Left kidney (tissue), 2 donors: ENCODE measurements around the gene RET. TPM values are rescaled to one million over a fixed set of nuclear protein-coding genes. Genes with fewer than 3 reads are reported as not detected.

Experiments
- DNase-seq: peaks from one replicate; pipeline ENCODE4 v3.0.0-alpha.2; 2013
- polyA plus RNA-seq: library from polyadenylated mRNA; unstranded; fragments of 120-200 nt; gene quantifications from one replicate; pipeline ENCODE4 v1.2.1, GENCODE V29; 2013; ENCODE audit not compliant: insufficient read length

RET gene
- polyA plus RNA-seq, 1 donor = 16.7 TPM

DNA sequence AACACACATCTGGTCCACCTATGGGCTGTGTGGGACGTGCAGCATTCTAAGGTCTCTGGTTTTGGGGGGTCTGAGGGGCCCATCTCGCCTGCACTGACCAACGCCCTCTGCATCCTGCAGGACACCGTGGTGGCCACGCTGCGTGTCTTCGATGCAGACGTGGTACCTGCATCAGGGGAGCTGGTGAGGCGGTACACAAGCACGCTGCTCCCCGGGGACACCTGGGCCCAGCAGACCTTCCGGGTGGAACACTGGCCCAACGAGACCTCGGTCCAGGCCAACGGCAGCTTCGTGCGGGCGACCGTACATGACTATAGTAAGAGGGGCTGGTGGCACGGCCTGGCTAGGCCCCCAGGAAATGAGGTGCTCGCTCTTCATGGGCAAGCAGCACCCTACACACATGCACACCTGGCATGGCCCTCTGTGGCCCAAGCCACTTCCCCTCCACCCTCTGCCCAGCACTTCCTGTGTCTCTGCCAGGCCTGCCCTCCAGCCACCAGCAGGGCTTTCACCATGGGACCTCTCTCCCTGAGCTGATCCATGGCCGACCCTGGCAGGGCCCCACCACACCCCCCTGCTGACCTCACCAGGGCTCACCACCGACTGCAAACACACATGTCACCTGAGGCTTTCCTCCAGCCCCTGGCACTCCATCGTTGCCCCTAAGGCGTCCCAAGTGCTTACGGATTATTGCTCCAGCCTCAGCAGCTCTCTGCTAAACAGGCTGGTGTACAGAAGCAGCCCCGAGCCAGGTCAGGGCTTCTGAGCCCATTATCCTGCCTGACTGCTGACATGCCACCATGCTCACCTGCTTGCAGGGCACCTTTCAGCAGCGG is 29.6 kb downstream of the RET start:
- DNase-seq = no peak

DNA sequence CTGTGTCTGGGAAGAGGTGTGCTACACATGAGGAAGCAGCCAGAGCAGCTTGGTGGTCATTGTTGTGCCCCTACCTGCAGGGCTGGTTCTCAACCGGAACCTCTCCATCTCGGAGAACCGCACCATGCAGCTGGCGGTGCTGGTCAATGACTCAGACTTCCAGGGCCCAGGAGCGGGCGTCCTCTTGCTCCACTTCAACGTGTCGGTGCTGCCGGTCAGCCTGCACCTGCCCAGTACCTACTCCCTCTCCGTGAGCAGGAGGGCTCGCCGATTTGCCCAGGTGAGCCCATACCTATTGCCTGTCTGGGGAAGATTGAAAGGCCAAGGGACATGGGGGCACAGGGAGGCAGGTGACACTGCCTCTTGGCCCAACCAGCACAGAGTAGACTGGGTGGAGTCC is 32.1 kb downstream of the RET start:
- DNase-seq = no peak

DNA sequence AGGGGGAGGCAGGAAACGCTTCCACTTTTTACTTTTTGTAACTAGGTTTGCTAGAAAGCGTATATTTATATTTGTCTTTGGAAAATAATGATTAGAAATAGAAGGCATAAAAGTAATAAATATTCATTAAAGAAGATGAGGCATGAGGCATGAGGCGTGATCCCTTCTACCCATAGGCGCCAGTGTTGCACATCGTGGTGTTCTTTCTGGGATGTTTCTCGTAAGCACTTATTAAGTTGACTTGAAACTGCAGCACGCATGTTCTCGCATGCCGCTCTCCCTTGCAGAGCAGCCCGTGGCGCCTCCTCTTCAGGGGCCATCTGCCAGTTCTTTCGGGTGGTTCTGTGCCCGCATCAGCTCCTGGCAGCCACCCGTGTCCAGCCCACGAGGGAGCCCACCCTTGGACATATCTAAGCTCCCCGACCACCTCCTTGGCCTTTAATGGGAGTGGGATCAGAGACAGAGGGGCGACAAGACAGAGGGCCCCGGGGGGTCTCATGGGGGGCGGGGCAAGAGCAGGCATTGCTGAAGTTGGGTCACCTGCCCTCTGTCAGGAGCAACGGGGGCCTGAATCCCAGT is 32.9 kb downstream of the RET start:
- no peak for DNase-seq

DNA sequence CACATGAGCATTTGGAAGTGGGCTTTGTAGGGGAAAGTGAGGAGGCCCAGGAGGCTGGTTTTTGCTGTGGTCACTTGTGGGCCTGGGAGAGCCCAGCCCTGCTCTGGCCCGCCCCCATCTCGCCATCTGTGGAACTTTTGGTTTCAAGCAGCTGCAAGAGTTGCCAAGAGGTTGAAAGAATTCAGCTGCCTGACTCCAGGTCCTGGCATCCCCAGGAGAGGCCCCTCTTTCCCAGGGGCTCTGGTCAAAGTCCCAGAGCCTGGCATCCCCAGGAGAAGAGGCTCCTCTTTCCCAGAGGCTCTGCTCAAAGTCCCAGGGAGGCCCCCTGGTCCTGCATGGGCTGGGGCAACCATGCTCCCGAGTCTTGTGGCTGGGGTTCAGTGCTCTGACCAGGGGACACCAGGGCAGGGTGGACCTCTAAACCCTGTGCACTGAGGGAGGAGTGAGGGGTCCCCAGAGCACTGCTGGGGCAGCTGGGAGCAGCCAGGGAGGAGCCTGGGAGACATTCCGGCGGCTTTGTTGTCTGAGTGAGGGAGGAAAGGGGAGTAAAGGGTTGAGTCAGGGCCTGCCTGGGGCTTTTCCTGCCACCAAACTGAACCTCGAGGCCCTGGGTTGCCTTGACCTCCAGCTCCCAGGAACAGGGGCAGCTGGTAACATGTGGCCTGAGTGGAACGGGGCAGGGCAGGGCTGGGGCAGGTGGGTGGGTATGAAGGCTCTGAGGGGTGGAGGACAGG is 33.6 kb downstream of the RET start:
- DNase-seq = peak; percentile 53

DNA sequence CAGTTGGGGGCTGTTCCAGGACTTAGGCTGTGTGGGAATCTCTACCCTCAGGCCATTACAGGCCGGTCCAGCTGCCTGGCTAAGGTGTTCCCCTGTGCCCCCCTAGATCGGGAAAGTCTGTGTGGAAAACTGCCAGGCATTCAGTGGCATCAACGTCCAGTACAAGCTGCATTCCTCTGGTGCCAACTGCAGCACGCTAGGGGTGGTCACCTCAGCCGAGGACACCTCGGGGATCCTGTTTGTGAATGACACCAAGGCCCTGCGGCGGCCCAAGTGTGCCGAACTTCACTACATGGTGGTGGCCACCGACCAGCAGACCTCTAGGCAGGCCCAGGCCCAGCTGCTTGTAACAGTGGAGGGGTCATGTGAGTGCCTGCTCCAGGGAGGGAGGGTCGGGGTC is 34.2 kb downstream of the RET start:
- DNase-seq = no peak

DNA sequence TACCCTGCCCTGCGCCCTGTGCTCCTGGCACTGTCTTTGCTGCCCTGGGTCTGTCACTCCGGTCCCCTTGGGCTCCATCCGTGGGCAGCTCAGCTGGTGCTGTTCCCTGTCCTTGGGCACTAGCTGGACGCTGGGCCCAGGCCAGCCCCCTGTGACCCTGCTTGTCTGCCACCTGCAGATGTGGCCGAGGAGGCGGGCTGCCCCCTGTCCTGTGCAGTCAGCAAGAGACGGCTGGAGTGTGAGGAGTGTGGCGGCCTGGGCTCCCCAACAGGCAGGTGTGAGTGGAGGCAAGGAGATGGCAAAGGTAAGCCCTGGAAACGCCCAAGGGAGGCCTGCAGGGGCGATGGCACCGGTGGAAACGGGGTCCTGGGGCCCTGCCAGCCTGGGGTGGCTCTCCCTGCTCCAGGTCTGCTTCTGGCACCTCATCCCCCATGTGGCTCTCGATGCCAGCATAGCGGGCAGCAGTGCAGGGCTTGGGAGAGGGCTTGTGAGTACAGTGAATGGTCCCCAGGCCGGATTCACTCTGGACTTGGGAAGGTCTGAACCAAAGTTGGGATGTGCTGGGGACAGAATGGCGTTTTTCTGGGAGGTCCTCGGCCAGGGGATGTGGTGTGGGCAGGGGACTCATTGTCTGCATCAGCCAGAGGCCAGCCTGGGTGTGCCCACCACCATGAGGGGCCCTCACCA is 35.2 kb downstream of the RET start:
- DNase-seq = no peak

DNA sequence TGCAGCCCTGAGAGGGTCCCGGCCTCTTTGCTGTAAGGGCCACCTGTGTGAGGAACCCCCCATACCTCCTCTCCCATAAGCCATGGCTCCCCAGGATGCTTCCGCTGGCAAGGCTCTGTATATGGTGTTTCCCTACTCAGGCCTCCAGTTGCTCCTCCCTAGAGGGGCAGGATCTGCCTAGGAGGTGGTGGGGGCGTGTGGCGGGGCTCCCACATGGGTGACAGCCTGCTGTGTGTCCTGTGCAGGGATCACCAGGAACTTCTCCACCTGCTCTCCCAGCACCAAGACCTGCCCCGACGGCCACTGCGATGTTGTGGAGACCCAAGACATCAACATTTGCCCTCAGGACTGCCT is 35.7 kb downstream of the RET start:
- DNase-seq = no peak

DNA sequence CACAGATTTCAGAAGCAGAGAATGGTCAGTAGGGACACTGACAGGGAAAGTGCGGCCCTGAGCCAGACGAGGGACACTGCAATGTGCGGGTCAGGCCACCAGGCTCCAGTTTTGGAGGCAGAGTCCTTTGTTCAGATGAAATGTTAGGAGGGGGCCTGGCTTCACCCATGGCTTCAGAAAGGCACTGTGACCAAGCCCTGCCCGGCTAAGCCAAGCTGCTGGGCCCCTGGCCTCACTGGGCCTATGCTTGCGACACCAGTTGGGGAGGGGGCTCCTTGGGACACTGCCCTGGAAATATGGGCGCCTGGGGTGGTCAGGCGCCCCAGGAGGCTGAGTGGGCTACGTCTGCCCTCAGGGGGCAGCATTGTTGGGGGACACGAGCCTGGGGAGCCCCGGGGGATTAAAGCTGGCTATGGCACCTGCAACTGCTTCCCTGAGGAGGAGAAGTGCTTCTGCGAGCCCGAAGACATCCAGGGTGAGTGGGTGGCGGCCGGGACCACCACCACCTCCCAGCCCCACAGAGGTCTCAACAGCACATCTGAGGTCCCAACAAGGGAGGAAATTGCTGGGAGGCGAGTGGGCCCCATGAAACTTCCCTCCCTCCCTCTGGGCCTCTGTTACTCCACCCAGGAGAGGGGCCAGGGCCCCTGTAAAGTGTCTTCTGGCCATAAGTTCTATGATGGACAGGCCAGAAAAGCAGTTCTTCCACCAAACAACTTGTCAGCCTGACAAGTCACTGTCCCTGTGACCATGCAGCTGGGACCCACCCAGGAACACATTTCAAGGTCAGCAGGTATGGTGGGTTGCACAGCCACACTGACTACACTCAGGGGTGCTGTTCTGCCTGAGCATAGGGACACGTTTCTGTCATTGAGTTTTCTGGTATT is 36.6 kb downstream of the RET start:
- DNase-seq = no peak

DNA sequence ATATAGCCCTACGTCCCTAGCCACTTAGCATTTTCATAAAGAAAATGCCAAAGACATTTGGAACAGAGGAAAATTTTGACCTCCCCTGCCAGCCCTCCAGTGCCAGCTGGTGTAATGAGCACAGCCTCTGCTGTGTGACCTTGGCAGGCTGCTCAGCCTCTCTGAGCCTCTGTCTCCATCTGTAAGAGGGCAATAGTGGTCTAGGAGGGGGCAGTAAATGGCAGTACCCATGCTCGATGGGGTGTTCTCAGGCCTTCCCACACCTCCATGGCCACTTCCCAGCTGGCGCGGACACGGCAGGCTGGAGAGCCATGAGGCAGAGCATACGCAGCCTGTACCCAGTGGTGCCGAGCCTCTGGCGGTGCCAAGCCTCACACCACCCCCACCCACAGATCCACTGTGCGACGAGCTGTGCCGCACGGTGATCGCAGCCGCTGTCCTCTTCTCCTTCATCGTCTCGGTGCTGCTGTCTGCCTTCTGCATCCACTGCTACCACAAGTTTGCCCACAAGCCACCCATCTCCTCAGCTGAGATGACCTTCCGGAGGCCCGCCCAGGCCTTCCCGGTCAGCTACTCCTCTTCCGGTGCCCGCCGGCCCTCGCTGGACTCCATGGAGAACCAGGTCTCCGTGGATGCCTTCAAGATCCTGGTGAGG is 37.3 kb downstream of the RET start:
- DNase-seq = no peak

DNA sequence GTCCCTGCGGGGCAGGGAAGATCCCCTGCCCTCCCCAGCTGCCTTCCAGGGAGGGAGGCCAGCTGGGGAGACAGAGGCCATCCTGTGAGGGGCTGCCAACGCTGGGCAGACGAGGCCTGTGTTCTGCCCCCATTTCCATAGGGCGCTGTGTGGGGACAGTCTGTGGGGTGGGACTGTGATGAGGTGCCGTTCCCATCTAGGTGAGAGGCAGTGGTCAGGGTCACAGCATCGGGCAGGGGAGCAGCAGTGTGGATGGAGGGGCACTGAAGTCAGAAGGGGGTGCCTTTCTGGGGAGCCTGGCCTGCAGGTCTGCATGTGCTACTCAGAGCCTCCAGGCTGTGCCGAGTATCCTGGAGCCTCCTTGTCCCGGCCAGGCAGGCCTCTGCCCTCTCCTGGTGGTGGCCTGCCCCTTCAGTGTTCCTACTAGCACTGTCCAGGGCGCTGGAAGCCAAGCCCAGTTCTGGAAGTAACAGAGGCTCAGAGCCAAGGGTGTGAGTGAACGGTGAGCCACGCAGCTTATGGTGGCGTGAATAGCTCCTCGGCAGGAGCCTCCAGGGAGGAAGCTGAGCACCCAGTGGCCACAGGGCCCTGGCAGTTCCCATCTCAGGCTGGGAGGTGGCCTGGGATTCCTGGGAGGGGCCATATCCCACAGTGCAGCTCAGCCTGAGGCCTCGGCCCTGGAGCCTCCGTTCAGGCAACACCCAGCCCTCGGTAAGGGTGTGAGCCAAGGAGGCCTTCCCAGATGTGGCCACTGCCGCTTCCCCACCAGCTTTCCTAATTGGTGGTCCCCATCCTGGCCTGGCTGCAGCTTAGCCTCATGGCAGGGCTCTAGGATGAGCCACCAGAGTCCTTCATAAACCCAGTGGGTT is 38.1 kb downstream of the RET start:
- no peak for DNase-seq

DNA sequence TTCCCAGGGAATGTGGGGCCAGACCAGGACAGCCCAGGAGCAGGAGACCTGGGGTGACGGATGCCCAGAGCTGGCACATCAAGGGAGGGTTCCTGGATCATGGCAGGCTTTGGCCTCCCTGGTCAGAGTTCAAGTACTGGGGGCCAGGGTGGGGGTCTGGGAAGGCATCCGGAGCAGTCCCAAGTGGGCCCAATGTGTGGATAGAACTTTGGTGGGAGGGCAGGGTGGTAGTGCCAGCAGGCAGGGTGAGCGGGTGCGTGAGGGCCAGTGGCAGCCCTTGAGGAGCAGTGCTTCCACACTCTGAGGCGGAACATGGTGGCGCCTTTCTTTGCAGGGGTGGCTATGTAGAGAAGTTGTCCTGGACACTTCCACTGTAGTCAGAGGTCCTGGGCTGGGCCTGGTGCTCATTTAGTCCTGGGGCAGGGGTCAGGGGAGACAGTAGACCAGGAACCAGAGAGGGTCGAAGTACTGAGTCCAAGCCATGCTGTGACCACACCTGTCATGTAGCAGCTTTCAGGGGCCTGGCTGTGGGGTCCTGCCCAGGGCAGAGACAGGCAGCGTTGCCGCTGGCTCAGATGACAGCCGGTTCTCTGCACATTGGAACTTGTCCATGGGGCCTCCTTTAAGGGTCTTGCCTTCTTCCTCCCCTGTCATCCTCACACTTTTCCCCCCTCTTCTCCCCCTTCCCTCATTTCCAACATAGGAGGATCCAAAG is 39.2 kb downstream of the RET start:
- no peak for DNase-seq

DNA sequence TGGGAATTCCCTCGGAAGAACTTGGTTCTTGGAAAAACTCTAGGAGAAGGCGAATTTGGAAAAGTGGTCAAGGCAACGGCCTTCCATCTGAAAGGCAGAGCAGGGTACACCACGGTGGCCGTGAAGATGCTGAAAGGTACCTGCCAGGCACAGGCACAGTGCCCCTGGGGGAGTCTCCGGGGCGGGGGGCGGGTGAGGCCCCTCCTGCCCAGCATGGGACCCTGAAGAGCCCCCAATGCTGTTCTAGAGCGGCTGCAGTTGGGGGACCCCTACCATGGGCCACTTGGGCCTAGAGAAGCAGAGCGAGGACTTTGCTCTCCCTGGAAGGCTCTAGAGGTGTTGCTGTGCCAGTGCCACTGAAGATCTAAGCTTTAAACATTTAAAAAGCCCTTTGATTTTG is 39.7 kb downstream of the RET start:
- DNase-seq = no peak

DNA sequence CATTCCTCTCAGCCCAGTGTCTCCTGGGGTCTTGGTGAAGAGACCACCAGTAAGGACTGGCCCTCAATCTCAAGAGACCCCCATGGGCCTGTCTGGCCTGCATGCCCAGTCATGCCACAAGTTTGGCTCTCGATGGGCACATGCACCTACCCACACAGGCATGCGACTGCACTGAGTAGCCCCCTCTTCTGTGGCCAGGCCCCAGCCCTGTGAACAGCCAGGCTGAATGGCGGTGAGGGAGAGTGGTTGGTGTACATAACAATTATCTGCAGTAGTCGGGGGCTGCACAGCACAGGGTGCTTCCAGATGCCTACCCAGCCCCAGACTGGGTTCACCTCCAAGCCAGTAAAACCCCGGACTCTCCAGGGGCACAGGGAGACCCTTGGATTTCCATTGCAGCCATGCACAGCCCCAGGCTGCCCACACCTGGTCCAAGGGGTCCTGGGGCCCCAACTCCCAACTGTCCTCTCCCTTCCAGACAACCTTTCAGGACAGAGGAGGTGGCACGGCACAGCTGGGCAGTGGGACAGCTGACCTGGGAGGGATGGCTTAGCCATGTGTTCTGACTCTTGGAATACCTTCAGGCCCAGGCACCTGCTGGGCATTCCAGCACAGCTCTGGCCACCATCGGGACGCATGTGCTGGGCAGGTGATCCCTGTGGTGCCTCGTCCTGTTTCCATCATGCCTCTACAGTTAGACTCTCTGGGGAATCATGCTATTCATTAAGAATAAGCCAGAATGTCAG is 40.3 kb downstream of the RET start:
- no peak for DNase-seq

DNA sequence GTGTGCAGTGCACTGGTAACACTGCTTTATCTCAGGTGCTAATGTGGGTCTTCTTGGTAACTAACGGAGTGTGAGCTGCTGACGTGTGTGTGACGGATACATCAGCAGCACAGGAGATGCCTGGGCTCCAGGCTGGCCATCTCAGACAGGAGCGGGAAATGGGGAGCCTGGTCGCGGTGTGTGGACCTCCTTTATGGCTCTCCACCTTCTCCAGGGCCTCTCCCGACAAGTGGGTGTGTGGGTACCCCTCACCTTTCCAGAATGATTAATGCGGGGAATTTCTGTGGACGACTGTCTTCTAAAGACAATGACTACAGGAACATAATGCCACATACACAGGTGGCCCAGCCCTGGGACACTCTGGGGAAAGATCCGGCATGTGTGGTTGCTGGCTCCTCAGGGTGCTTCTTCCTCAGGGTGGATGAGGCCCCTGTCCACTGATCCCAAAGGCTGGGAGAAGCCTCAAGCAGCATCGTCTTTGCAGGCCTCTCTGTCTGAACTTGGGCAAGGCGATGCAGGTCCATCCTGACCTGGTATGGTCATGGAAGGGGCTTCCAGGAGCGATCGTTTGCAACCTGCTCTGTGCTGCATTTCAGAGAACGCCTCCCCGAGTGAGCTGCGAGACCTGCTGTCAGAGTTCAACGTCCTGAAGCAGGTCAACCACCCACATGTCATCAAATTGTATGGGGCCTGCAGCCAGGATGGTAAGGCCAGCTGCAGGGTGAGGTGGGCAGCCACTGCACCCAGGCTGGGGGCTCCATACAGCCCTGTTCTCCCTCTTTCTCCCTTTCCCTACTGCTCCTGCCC is 41.1 kb downstream of the RET start:
- DNase-seq = no peak

DNA sequence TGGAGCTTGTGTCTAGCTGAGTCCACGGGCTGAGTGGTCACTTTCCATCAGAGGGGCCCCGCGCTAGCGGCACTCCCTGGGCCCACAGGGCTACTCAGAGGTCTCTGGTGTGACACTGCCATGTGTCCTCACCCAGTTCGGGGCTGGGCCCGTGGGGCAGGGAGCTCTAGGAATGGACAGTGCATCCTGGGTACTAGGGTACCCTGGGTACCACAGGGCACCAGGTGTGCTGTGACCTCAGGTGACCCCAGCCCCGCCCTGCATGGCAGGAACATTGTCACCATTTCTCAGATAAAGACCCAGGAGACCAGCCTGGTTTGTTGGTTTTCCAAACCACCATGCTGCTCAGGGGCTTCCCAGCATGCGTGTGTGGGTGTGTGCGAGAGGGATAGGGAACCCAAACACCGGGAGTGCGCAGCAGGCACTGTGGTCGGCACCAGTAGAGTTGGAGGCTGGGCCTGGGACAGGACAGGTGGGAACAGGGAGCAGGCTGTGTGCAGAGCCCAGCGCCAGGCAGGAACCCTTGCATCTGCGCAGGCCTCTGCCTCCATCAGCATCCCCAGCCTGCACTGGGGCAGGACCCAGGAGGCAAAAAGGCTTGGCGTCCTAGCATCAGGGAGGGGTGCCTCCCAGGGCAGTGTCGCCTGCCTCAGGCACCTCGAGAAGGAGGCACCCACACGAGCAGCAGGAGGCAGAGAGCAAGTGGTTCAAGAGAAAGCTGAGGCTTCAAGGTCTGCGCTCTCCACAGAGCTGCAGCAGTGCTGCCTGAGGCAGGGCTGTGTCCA is 42.0 kb downstream of the RET start:
- no peak for DNase-seq

DNA sequence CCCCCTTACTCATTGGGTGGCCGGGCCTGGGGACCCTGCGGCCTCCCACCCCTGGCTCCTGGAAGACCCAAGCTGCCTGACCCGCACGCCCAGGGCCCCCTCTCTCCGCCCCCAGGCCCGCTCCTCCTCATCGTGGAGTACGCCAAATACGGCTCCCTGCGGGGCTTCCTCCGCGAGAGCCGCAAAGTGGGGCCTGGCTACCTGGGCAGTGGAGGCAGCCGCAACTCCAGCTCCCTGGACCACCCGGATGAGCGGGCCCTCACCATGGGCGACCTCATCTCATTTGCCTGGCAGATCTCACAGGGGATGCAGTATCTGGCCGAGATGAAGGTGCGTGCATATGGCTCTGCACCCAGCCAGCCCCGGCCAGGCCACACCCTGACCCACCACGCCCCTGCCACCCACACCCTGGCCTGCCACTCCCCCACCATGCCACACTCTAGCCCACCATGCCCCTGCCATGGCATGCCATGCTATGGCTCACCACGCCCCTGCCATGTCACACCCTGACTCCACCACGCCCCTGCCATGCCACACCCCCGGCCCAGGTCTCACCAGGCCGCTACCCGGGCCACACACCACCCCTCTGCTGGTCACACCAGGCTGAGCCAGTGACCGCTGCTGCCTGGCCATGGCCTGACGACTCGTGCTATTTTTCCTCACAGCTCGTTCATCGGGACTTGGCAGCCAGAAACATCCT is 42.7 kb downstream of the RET start:
- DNase-seq = no peak
